Measurements from ENCODE around the gene SERAC1. TPM values are rescaled to one million over a fixed set of nuclear protein-coding genes. Genes with fewer than 3 reads are reported as not detected.

Gene SERAC1
- polyA plus RNA-seq, 3 donors, result 4.3 to 5.1 (median 4.4) TPM

GRCh38 chr6:158104696-158105095 is 63.4 kb downstream of the SERAC1 start:
- Histone ChIP-seq H2AFZ (ENCODE audit: insufficient read depth, low read depth, low read length, poor library complexity, severe bottlenecking) (no peak overlapping the region), H3K36me3 (replicated peaks in 1 of 2; ENCODE audit: control insufficient read depth in 1 of 2, insufficient read depth in 2 of 2, low read length in 2 of 2) (peaks cover 0 to 14% of the 10 kb centered on the region in 2 donors), H3K9ac (ENCODE audit: insufficient read depth, low read length, poor library complexity, severe bottlenecking) (no peak overlapping the region), H3K4me2 (replicated peaks; ENCODE audit: extremely low read depth, low read length, poor library complexity, severe bottlenecking) (no peak overlapping the region), H3K27ac (ENCODE audit: low read depth in 1 of 2, low read length in 2 of 2) (no peak overlapping the region), H4K20me1 (ENCODE audit: insufficient read depth, low read length) (no peaks in the 10 kb centered on the region), H3K4me1 (ENCODE audit: control insufficient read depth in 1 of 2, insufficient read depth in 2 of 2, low read length in 2 of 2) (peaks cover 0 to under 1% of the 10 kb centered on the region in 2 donors), H3K79me2 (ENCODE audit: insufficient read depth, low read length) (no peaks in the 10 kb centered on the region), H3K27me3 (ENCODE audit: control insufficient read depth in 2 of 2, insufficient read depth in 2 of 2, low read length in 2 of 2) (no peaks in the 10 kb centered on the region), H3K4me3 (replicated peaks in 1 of 3; ENCODE audit: low read depth in 2 of 3, low read length in 3 of 3) (no peak overlapping the region), H3K9me3 (replicated peaks in 1 of 2; ENCODE audit: control insufficient read depth in 1 of 2, insufficient read depth in 1 of 2, low read length in 2 of 2) (no peaks in the 10 kb centered on the region)
- H3K4me1 Mint-ChIP-seq, result peaks cover 3% of the 10 kb centered on the region
- intact Hi-C loops (cut with micrococcal nuclease), result no loop called here
- peaks cover 0 to 2% (median 2%) of the 10 kb centered on the region in 3 donors for H3K27me3 Mint-ChIP-seq (ENCODE audit: low read depth in 3 of 3)
- no peak for TF ChIP-seq CTCF (IDR thresholded peaks at IDR 0.05)
- no peaks in the 10 kb centered on the region for H3K9me3 Mint-ChIP-seq
- no peak overlapping the region for H3K27ac Mint-ChIP-seq
- WGBS (ENCODE audit: insufficient coverage), result no CpG with 5 or more reads among the region's 2 CpGs
- H3K4me3 Mint-ChIP-seq, result no peak overlapping the region
- peaks cover 10 to 19% of the 10 kb centered on the region in 2 donors for H3K36me3 Mint-ChIP-seq
- DNase-seq, result no peak

DNA sequence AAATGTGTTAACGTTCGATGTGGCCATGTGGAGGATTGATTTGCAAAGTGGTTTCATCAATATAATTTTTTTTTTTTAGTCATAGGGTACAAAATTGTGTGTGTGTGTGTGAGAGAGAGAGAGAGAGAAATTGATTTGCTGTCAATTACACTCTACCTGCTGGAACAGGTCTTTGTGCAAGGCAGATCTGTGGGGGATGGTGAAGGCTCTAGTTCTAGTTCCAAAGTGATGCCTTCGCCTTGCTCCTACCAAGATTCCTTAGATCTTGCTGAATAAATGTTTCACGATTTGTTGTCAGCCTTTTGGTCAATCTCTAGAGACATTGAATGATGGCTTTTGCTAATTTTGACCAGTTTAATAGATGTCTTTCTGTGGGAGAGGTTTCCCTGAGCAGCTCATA is 64.8 kb downstream of the SERAC1 start:
- H3K9me3 ChIP-seq (replicated peaks in 1 of 2; ENCODE audit: control insufficient read depth in 1 of 2, insufficient read depth in 1 of 2, low read length in 2 of 2), result no peaks in the 10 kb centered on the region
- no peak overlapping the region for H2AFZ ChIP-seq (ENCODE audit: insufficient read depth, low read depth, low read length, poor library complexity, severe bottlenecking)
- H3K79me2 ChIP-seq (ENCODE audit: insufficient read depth, low read length), result no peaks in the 10 kb centered on the region
- H3K27me3 ChIP-seq (ENCODE audit: control insufficient read depth in 2 of 2, insufficient read depth in 2 of 2, low read length in 2 of 2), result no peaks in the 10 kb centered on the region
- H3K4me3 ChIP-seq (replicated peaks in 1 of 3; ENCODE audit: low read depth in 2 of 3, low read length in 3 of 3), result no peak overlapping the region
- H4K20me1 ChIP-seq (ENCODE audit: insufficient read depth, low read length), result no peaks in the 10 kb centered on the region
- H3K36me3 ChIP-seq (replicated peaks in 1 of 2; ENCODE audit: control insufficient read depth in 1 of 2, insufficient read depth in 2 of 2, low read length in 2 of 2), result no peaks in the 10 kb centered on the region
- no peak overlapping the region for H3K4me2 ChIP-seq (replicated peaks; ENCODE audit: extremely low read depth, low read length, poor library complexity, severe bottlenecking)
- Mint-ChIP-seq H3K9me3 (no peaks in the 10 kb centered on the region), H3K4me3 (no peak overlapping the region), H3K36me3 (peaks cover 0 to 5% of the 10 kb centered on the region in 2 donors), H3K4me1 (peaks cover 2% of the 10 kb centered on the region), H3K27me3 (ENCODE audit: low read depth in 3 of 3) (peaks cover 0 to 2% (median 0%) of the 10 kb centered on the region in 3 donors), H3K27ac (no peak overlapping the region)
- DNase-seq, result no peak
- intact Hi-C loops (cut with micrococcal nuclease), result no loop called here
- TF ChIP-seq CTCF (IDR thresholded peaks at IDR 0.05), result no peak
- no peak overlapping the region for H3K9ac ChIP-seq (ENCODE audit: insufficient read depth, low read length, poor library complexity, severe bottlenecking)
- no peaks in the 10 kb centered on the region for H3K4me1 ChIP-seq (ENCODE audit: control insufficient read depth in 1 of 2, insufficient read depth in 2 of 2, low read length in 2 of 2)
- H3K27ac ChIP-seq (ENCODE audit: low read depth in 1 of 2, low read length in 2 of 2), result no peak overlapping the region
- WGBS (ENCODE audit: insufficient coverage), result 100% methylated on average over 2 of the region's 4 CpGs

Measured in CD14-positive monocyte (primary cell).